HCT116 (cell line): ENCODE results near the gene CRISP2. TPM values are rescaled to one million over a fixed set of nuclear protein-coding genes. Genes with fewer than 3 reads are reported as not detected.

Experiments used
- ATAC-seq: fragments of 200-7000 bp; cut with Tn5 transposase; 2 replicates; pipeline ENCODE4 v1.9.1; 2020; ENCODE audit warnings: mild to moderate bottlenecking, moderate library complexity
- BruUV-seq: library from RNA; stranded (reverse); fragments of 400-500 nt; replicated peaks from 2 replicates; lab custom pipeline; 2021; lab: Mats Ljungman, UMichigan
- CTCF ChIA-PET: fragments of 300-600 bp; sonication (Branson Sonifier 250); formaldehyde crosslinking; loops from one replicate; lab custom pipeline; 2021; ENCODE audit warnings: antibody characterized with exemption; lab: Charles Lee
- POLR2A ChIA-PET: fragments of 300-600, 350-600 bp; sonication (Branson Sonifier 250); formaldehyde crosslinking; loops from one replicate; lab custom pipeline; 2021; ENCODE audit warnings: antibody characterized with exemption; lab: Charles Lee
- RAD21 ChIA-PET, 2 experiments: fragments of 300-600 bp; sonication (Branson Sonifier 250); formaldehyde crosslinking; loops; one replicate each; lab custom pipeline; 2023; ENCODE audit warnings: low total read pairs in 2 of 2; ENCODE audit not compliant: uncharacterized antibody in 2 of 2, unreplicated experiment in 2 of 2, low non-redundant PET in 1 of 2; lab: Charles Lee
- DNase-seq: peaks from one replicate; pipeline ENCODE4 v3.0.0-alpha.2; 2010; ENCODE audit warnings: low read depth, low spot score
- H2AFZ ChIP-seq: fragments of 200-600 bp; shearing (Covaris generic), sonication (generic); 2 replicates; pipeline ENCODE4 v1.6.1; 2017; ENCODE audit warnings: low read depth, mixed run types, mixed read lengths, antibody characterized with exemption, low read length; ENCODE audit not compliant: poor library complexity, severe bottlenecking
- H3K27ac ChIP-seq: 2 replicates; pipeline ENCODE4 v1.5.1; 2012; ENCODE audit warnings: low read depth, low read length
- H3K27me3 ChIP-seq: fragments of 200-600 bp; sonication (generic); 2 replicates; pipeline ENCODE4 v1.6.1; 2016; ENCODE audit warnings: mixed run types, low read length, mixed read lengths; ENCODE audit not compliant: insufficient read depth
- H3K36me3 ChIP-seq, 2 experiments: fragments of 200-500 bp in 1 of 2; fragments of 200-600 bp in 1 of 2; sonication (Bioruptor generic) in 1 of 2; sonication (generic) in 1 of 2; 2 replicates each; pipeline versions ENCODE4 v1.5.1 to v1.6.1; 2014 to 2016; ENCODE audit warnings: low read length in 2 of 2, inconsistent platforms in 1 of 2, mixed read lengths in 1 of 2, mixed run types in 1 of 2; ENCODE audit not compliant: insufficient read depth in 2 of 2, control insufficient read depth in 1 of 2
- H3K4me1 ChIP-seq, 2 experiments: fragments of 200-600 bp in 1 of 2; sonication (generic) in 1 of 2; 2 replicates each; pipeline versions ENCODE4 v1.5.1 to v1.6.1; 2012 to 2017; ENCODE audit warnings: low read length in 2 of 2, inconsistent platforms in 1 of 2, mild to moderate bottlenecking in 1 of 2, mixed read lengths in 1 of 2, mixed run types in 1 of 2, moderate library complexity in 1 of 2; ENCODE audit not compliant: insufficient read depth in 2 of 2, control insufficient read depth in 1 of 2
- H3K4me2 ChIP-seq: fragments of 200-600 bp; sonication (generic); 2 replicates; pipeline ENCODE4 v1.6.1; 2017; ENCODE audit warnings: mixed run types, low read length, mixed read lengths
- H3K4me3 ChIP-seq, 2 experiments: fragments of 200-600 bp in 1 of 2; sonication (generic) in 1 of 2; replicated peaks in 1 of 2; 2 replicates each; pipeline ENCODE4 v1.5.1; 2011 to 2016; ENCODE audit warnings: low read length in 2 of 2, control low read depth in 1 of 2, low read depth in 1 of 2, mild to moderate bottlenecking in 1 of 2, mixed read lengths in 1 of 2, mixed run types in 1 of 2
- H3K79me2 ChIP-seq: fragments of 200-600 bp; sonication (generic); 2 replicates; pipeline ENCODE4 v1.6.1; 2017; ENCODE audit warnings: mild to moderate bottlenecking, mixed run types, low read length, moderate library complexity, mixed read lengths; ENCODE audit not compliant: insufficient read depth
- H3K9ac ChIP-seq: fragments of 200-600 bp; sonication (generic); 2 replicates; pipeline ENCODE4 v1.6.1; 2016; ENCODE audit warnings: low read length, mixed read lengths
- H3K9me2 ChIP-seq: fragments of 200-600 bp; sonication (generic), shearing (Covaris generic); 2 replicates; pipeline ENCODE4 v1.6.1; 2017; ENCODE audit warnings: mixed run types, mild to moderate bottlenecking, moderate library complexity; ENCODE audit not compliant: insufficient read depth
- H3K9me3 ChIP-seq, 2 experiments: fragments of 200-500 bp in 1 of 2; fragments of 200-600 bp in 1 of 2; sonication (Bioruptor generic) in 1 of 2; sonication (generic) in 1 of 2; 2 replicates each; pipeline ENCODE4 v1.6.1; 2014 to 2017; ENCODE audit warnings: low read length in 2 of 2, mixed read lengths in 2 of 2, inconsistent platforms in 1 of 2, low read depth in 1 of 2, mild to moderate bottlenecking in 1 of 2, mixed run types in 1 of 2, moderate library complexity in 1 of 2; ENCODE audit not compliant: control insufficient read depth in 1 of 2, insufficient read depth in 1 of 2
- H4K20me1 ChIP-seq: fragments of 200-600 bp; sonication (generic), shearing (Covaris generic); 2 replicates; pipeline ENCODE4 v1.6.1; 2017; ENCODE audit warnings: mixed run types, mild to moderate bottlenecking, moderate library complexity; ENCODE audit not compliant: insufficient read depth
- CBX3 ChIP-seq: IDR thresholded peaks from 2 replicates; pipeline ENCODE4 v1.6.1; 2012; ENCODE audit warnings: low read depth
- CEBPB ChIP-seq: IDR thresholded peaks from 2 replicates; pipeline ENCODE4 v1.6.1; 2012; ENCODE audit warnings: low read depth
- EZH2 ChIP-seq: fragments of 200-600 bp; sonication (generic); IDR thresholded peaks from 2 replicates; pipeline ENCODE4 v1.6.1; 2017; ENCODE audit warnings: antibody characterized with exemption, mixed run types
- POLR2A ChIP-seq: IDR thresholded peaks from 2 replicates; pipeline ENCODE4 v1.7.0; 2011; ENCODE audit warnings: borderline replicate concordance; ENCODE audit not compliant: insufficient read depth, insufficient read length; ENCODE audit errors: extremely low read depth
- POLR2AphosphoS5 ChIP-seq: IDR thresholded peaks from 2 replicates; pipeline ENCODE4 v1.6.1; 2011; ENCODE audit warnings: mild to moderate bottlenecking, low read depth, low read length, moderate library complexity
- RAD21 ChIP-seq: IDR thresholded peaks from 2 replicates; pipeline ENCODE4 v1.6.1; 2012; ENCODE audit warnings: low read depth, mild to moderate bottlenecking
- SIN3A ChIP-seq: IDR thresholded peaks from 2 replicates; pipeline ENCODE4 v1.6.1; 2012; ENCODE audit warnings: low read depth
- SRF ChIP-seq: IDR thresholded peaks from 2 replicates; pipeline ENCODE4 v1.6.1; 2012; ENCODE audit warnings: low read depth
- TCF7L2 ChIP-seq: IDR thresholded peaks from 2 replicates; pipeline ENCODE4 v1.7.0; 2011; ENCODE audit warnings: borderline replicate concordance, inconsistent platforms; ENCODE audit not compliant: insufficient read depth, insufficient read length; ENCODE audit errors: extremely low read depth
- YY1 ChIP-seq: IDR thresholded peaks from 2 replicates; pipeline ENCODE4 v1.6.1; 2011; ENCODE audit warnings: low read length, low read depth, moderate library complexity, mild to moderate bottlenecking; ENCODE audit not compliant: insufficient replicate concordance; ENCODE audit errors: extremely low read depth
- ZNF274 ChIP-seq: fragments of 200-500 bp; sonication (Bioruptor generic); IDR thresholded peaks from 2 replicates; pipeline ENCODE4 v1.6.1; 2014; ENCODE audit warnings: mild to moderate bottlenecking, low read depth, low read length, inconsistent platforms
- intact Hi-C: fragments of 100-400 bp; cut with micrococcal nuclease; formaldehyde crosslinking; loops from 2 replicates; pipeline ENCODE4 v1.10.0; 2022
- total RNA-seq: library from RNA; stranded (reverse); gene quantifications from one replicate; pipeline ENCODE4 v1.2.1, GENCODE V29; 2021; ENCODE audit not compliant: unreplicated experiment
- TF ChIP-seq, protein P1 (sequence below): IDR thresholded peaks from 2 replicates; pipeline ENCODE4 v1.6.1; 2011; ENCODE audit warnings: mild to moderate bottlenecking, low read length, moderate library complexity; ENCODE audit not compliant: insufficient replicate concordance; ENCODE audit errors: extremely low read depth
- TF ChIP-seq, protein P2 (sequence below): IDR thresholded peaks from 2 replicates; pipeline ENCODE4 v1.6.1; 2012
- TF ChIP-seq, protein P3 (sequence below): IDR thresholded peaks from 2 replicates; pipeline ENCODE4 v1.6.1; 2012; ENCODE audit warnings: low read depth
- TF ChIP-seq, protein P4 (sequence below): IDR thresholded peaks from 2 replicates; pipeline ENCODE4 v1.6.1; 2012

Gene CRISP2
- total RNA-seq, 1 experiment from 2014 or later = not detected

DNA sequence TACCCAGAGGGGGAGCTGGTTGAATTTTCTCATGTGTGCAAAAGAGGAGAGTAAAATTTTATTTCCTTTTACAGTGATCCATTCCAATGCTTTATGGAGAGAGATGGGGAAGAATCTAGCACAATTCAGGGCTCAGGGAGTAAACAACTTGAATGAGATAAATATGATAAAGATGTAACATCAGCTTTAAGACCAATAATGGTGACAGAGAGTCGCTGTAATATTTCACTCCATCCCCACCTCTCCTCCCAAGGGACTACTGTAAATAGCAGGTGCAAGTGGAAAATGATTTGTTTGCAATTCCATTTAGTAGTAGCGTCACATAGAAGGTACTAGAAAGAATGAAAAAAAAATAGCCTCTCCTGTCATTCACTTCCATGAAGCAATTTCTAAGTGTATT is 26.1 kb upstream of the CRISP2 start:
- no TSS peak for BruUV-seq
- H3K9me3 ChIP-seq = no peaks in the 10 kb centered on the region
- no peaks in the 10 kb centered on the region for H3K36me3 ChIP-seq
- intact Hi-C loops = no loop called here
- no peak overlapping the region for H3K4me3 ChIP-seq
- H3K4me2 ChIP-seq = no peak overlapping the region
- H3K4me1 ChIP-seq = no peaks in the 10 kb centered on the region
- H3K9ac ChIP-seq = no peak overlapping the region
- ATAC-seq (no peak), DNase-seq (no peak)
- POLR2A ChIA-PET = no interaction called here
- H3K27ac ChIP-seq = no peak overlapping the region
- CTCF ChIA-PET = no interaction called here
- RAD21 ChIA-PET = no interaction called here
- H4K20me1 ChIP-seq = no peaks in the 10 kb centered on the region
- no peaks in the 10 kb centered on the region for H3K27me3 ChIP-seq
- no peak overlapping the region for H2AFZ ChIP-seq
- TF ChIP-seq CBX3 (no peak), RAD21 (no peak), SIN3A (no peak), EZH2 (no peak), ZNF274 (no peak), SRF (no peak), YY1 (no peak), POLR2AphosphoS5 (no peak), POLR2A (no peak), TCF7L2 (no peak), CEBPB (no peak)
- TF ChIP-seq, protein P1, sequence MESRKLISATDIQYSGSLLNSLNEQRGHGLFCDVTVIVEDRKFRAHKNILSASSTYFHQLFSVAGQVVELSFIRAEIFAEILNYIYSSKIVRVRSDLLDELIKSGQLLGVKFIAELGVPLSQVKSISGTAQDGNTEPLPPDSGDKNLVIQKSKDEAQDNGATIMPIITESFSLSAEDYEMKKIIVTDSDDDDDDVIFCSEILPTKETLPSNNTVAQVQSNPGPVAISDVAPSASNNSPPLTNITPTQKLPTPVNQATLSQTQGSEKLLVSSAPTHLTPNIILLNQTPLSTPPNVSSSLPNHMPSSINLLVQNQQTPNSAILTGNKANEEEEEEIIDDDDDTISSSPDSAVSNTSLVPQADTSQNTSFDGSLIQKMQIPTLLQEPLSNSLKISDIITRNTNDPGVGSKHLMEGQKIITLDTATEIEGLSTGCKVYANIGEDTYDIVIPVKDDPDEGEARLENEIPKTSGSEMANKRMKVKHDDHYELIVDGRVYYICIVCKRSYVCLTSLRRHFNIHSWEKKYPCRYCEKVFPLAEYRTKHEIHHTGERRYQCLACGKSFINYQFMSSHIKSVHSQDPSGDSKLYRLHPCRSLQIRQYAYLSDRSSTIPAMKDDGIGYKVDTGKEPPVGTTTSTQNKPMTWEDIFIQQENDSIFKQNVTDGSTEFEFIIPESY = no peak
- TF ChIP-seq, protein P2, sequence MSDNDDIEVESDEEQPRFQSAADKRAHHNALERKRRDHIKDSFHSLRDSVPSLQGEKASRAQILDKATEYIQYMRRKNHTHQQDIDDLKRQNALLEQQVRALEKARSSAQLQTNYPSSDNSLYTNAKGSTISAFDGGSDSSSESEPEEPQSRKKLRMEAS = no peak
- TF ChIP-seq, protein P3, sequence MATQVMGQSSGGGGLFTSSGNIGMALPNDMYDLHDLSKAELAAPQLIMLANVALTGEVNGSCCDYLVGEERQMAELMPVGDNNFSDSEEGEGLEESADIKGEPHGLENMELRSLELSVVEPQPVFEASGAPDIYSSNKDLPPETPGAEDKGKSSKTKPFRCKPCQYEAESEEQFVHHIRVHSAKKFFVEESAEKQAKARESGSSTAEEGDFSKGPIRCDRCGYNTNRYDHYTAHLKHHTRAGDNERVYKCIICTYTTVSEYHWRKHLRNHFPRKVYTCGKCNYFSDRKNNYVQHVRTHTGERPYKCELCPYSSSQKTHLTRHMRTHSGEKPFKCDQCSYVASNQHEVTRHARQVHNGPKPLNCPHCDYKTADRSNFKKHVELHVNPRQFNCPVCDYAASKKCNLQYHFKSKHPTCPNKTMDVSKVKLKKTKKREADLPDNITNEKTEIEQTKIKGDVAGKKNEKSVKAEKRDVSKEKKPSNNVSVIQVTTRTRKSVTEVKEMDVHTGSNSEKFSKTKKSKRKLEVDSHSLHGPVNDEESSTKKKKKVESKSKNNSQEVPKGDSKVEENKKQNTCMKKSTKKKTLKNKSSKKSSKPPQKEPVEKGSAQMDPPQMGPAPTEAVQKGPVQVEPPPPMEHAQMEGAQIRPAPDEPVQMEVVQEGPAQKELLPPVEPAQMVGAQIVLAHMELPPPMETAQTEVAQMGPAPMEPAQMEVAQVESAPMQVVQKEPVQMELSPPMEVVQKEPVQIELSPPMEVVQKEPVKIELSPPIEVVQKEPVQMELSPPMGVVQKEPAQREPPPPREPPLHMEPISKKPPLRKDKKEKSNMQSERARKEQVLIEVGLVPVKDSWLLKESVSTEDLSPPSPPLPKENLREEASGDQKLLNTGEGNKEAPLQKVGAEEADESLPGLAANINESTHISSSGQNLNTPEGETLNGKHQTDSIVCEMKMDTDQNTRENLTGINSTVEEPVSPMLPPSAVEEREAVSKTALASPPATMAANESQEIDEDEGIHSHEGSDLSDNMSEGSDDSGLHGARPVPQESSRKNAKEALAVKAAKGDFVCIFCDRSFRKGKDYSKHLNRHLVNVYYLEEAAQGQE = no peak
- TF ChIP-seq, protein P4, sequence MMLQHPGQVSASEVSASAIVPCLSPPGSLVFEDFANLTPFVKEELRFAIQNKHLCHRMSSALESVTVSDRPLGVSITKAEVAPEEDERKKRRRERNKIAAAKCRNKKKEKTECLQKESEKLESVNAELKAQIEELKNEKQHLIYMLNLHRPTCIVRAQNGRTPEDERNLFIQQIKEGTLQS = no peak
- no peaks in the 10 kb centered on the region for H3K9me2 ChIP-seq
- H3K79me2 ChIP-seq = no peaks in the 10 kb centered on the region
